GM21528 (cell line): ENCODE results near the gene SNX2.

Experiments
- ATAC-seq: cut with Tn5 transposase; IDR thresholded peaks from one replicate; pipeline ENCODE4 v1.9.1; 2021; ENCODE audit warnings: mild to moderate bottlenecking, moderate library complexity; ENCODE audit not compliant: unreplicated experiment, low FRiP score

Gene SNX2

GRCh38 chr5:122770477-122770876 lies 4.4 kb upstream of the SNX2 start:
- no peak for ATAC-seq

GRCh38 chr5:122772446-122772845 lies 2.4 kb upstream of the SNX2 start:
- no peak for ATAC-seq

- no peak for ATAC-seq
Measured at GRCh38 chr5:122773619-122774018, 1.3 kb upstream of the SNX2 start.

- peak; percentile 41 for ATAC-seq
Measured at GRCh38 chr5:122774519-122774860, 390 bp upstream of the SNX2 start.

GRCh38 chr5:122775550-122776542 lies 966 bp downstream of the SNX2 start:
- peak; percentile 5 for ATAC-seq

- no peak for ATAC-seq
Measured at GRCh38 chr5:122778157-122778556, 3.3 kb downstream of the SNX2 start.

GRCh38 chr5:122779451-122779850 lies 4.6 kb downstream of the SNX2 start:
- ATAC-seq = no peak

GRCh38 chr5:122780296-122780695 lies 5.4 kb downstream of the SNX2 start:
- ATAC-seq = no peak

GRCh38 chr5:122781465-122781864 lies 6.6 kb downstream of the SNX2 start:
- ATAC-seq = no peak

- no peak for ATAC-seq
Measured at GRCh38 chr5:122785294-122785693, 10.4 kb downstream of the SNX2 start.

- ATAC-seq = no peak
Measured at GRCh38 chr5:122788371-122788770, 13.5 kb downstream of the SNX2 start.

- no peak for ATAC-seq
Measured at GRCh38 chr5:122788996-122789395, 14.1 kb downstream of the SNX2 start.

- no peak for ATAC-seq
Measured at GRCh38 chr5:122789461-122790171, 14.7 kb downstream of the SNX2 start.

- no peak for ATAC-seq
Measured at GRCh38 chr5:122790354-122791103, 15.6 kb downstream of the SNX2 start.

- ATAC-seq = no peak
Measured at GRCh38 chr5:122805481-122805880, 30.6 kb downstream of the SNX2 start.

GRCh38 chr5:122810405-122810804 lies 35.5 kb downstream of the SNX2 start:
- no peak for ATAC-seq

- ATAC-seq = no peak
Measured at GRCh38 chr5:122815218-122815767, 40.4 kb downstream of the SNX2 start.

GRCh38 chr5:122816756-122817155 lies 41.9 kb downstream of the SNX2 start:
- no peak for ATAC-seq

GRCh38 chr5:122831984-122832383 lies 57.1 kb downstream of the SNX2 start:
- no peak for ATAC-seq

GRCh38 chr5:122835681-122836080 lies 60.8 kb downstream of the SNX2 start:
- ATAC-seq = no peak

GRCh38 chr5:122836947-122837346 lies 62.1 kb downstream of the SNX2 start:
- ATAC-seq = no peak
